ENCODE measurements around the gene TPRA1.
A peak's percentile ranks its signal among the peaks of the same experiment; 100 is the strongest.

TPRA1 gene

DNA sequence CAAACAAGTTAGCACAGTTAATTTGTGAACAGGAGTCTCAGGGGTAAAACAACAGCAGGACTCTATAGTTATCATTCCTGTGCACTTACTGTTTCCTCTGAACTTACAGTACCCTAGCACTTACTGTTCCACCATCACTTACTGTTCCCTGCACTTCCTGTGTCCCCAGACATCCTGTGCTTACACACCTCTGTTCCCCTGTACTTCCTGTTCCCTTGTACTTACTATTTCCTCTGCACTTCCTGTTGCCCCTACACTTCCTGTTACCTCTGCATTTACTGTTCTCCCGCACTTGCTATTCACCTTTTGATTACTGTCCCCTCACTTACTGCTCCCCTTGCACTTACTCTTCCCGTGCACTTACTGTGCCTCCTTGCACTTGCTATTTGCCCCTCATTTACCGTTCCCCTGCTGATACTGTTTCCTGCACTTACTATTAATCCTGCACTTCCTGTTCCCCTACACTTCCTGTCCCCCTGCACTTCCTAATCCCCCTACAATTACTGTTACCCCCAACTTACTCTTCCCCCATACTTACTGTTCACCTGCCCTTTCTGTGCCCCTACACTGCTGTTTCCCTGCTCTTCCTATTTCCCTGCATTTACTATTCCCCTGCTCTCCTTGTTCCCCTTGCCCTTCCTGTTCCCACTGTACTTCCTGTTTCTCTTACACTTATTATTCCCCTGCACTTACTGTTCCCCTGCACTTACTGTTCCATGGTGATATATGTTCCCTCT is 30.3 kb downstream of the TPRA1 start:
- DNase-seq (ENCODE audit: low read depth), result no peak

DNA sequence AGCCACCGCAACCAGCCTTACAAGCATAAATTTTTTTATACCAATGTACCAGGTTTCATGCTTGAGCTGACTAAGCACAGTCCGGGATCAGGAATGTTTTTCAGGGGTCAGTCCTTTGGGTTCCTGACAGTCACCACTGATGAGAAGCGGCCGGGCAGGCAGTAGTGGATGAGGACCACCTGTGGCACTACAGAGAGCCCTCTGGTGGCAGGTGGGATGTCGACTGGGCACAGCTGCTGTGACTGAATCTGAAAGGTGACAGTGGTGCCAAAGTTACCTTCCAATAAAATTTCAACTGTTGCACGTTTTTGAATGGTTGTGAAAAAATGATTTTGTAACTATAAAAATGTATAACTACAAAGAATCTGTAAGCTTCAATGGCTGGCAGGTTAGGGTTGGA is 34.0 kb downstream of the TPRA1 start:
- DNase-seq (ENCODE audit: low read depth), result no peak

DNA sequence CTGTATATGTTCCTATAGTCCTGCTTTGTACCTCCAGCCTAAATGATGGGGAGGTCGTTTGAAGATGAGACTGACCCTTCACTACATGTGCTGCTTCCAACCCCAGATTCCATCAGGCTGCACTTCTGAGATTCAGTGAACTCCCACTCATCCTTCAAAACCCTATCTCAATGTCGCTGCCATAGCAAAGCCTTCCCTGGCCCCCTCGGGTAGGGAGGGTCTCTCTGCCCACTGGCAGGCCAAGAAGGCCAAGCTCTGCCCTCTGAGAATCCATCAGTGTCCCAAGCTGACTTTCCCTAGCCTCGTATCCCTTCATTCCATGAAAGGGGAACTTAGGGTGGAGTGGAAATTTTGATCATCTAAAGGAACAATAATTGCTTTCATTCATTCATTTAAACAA is 35.4 kb downstream of the TPRA1 start:
- DNase-seq (ENCODE audit: low read depth), result no peak

DNA sequence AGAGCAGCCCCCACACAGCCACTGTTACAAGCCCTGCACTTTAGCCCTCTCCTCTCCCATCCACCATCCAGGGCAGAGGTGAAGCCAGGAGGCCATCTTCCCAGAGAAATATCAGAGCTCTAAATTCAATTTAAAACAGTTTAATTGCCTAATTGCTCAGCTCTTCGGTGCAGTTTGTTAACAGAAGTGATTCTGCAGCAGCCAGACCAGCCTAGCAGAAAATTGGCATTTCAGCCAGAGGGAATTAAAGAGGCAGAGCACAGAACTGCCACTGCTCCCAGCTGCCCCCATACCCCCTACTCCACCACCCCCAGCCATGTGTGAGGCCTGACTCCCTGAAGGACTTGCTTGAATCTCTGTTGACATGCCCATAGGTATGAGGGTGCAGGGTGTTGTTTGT is 38.5 kb downstream of the TPRA1 start:
- DNase-seq (ENCODE audit: low read depth), result no peak

DNA sequence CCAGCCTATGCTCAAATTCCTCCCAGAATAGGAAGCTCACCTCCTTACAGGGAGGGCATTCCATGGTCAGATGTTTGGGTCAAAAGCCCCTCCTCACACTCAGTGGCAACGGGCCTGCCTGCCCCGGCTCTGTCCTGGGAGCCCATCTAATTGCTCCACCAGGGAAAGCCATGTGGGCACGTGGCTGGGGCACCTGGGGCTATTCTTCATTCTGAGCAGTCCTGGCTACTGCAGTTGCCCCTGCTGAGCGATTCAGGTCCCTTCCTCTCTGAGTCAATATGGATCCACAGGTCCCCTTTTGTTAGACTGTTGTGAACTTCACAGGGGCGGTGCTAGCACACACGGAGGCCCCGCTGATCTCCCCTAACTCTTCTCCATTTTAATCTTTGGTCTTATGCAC is 39.4 kb downstream of the TPRA1 start:
- DNase-seq (ENCODE audit: low read depth), result no peak

DNA sequence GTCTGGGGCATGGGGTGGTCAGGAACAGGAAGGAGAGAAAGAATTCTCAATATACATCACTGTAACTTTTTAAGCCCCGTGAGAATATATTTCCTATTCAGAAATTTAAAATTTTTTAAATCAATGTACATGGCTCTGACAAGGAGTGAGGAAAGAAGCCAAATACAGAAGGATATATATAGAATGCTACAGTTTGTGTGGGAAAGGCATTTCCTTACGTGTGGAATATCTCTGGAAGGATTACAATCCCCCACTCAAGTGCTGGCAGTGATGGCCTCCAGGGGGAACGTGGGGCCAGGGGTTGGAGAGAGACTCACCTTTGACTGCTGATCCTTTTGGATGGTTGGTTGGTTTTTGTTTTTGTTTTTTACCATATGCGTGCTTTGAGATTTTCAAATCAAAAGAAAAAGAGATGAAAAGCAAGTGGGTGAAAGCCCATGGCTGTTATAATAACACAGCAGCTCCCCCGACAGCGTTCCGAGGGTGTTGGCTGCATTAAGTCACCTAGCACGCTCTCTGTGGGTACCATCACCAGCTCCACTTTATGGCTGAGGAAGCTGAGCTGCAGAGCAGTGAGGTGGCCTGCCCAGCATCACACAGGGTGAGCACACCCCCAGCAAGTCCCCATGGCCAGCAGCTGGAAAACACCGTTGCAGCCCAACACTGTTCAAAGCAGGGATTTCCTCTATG is 39.9 kb downstream of the TPRA1 start:
- DNase-seq (ENCODE audit: low read depth), result no peak

DNA sequence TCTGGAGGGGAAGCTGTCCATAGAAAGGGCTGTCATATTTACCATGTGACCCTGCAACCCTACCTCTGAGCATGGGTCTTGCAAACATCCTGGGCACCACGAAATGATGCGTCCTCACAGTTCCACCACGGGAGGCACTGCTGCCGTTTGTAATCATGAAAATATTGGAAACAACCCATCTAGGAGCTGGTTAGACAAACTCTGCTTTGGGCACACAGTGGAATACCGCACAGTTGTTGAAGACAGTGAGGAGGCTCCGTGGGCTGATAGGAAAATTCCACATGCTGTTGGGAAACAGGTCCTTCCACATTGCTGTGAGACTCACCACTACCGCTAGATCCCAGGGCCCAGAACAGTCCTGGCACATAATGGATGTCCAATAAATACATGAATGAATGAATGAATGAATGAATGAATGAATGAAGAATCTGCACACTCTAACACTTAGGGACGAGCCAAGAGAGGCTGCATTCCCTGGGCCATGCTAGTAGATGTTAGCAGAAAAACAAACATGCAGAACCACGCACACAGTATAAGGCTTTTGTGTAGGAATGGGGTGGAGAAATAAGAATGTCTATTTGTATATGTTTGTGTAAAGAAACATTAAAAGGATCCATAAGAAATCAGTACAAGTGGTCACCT is 40.6 kb downstream of the TPRA1 start:
- DNase-seq (ENCODE audit: low read depth), result no peak

DNA sequence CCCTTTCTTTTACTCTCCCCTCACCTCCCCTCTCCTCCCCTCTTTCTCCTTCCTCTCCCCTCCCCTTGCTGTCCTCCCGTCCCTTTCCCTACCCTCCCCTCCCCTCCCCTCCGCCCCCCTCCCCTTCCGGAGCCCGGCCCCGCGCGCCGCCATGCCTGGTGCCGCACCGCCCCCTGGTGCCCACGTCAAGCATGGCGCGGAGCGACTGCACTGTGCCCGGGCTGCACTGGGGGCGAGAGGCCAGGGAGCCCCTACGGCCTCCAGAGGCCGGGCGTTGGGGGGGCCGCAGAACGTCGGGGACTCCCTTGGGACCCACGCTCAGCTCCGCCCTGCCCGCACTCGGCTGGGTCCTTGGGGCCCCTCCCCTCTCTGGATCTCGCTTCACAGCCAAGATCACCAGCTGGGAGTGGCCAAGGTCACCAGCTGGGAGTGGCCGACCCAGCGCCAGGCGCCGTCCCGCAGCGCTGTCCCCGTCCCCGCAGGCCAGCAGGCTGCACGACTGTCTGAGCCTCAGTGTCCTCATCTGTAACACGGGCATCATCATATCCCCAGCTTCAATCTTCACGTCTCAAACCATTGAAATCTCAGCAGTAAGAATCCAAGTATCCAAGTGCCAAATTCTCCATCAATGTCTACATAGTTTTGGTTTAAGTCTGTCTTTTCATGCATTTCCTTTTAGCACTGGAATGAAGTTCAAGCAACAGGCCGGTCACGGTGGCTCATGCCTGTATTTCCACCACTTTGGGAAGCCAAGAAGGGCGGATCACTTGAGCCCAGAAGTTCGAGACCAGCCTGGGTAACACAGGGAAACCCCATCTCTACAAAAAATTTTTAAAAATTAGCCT is 42.5 kb downstream of the TPRA1 start:
- DNase-seq (ENCODE audit: low read depth), result peak; percentile 67

DNA sequence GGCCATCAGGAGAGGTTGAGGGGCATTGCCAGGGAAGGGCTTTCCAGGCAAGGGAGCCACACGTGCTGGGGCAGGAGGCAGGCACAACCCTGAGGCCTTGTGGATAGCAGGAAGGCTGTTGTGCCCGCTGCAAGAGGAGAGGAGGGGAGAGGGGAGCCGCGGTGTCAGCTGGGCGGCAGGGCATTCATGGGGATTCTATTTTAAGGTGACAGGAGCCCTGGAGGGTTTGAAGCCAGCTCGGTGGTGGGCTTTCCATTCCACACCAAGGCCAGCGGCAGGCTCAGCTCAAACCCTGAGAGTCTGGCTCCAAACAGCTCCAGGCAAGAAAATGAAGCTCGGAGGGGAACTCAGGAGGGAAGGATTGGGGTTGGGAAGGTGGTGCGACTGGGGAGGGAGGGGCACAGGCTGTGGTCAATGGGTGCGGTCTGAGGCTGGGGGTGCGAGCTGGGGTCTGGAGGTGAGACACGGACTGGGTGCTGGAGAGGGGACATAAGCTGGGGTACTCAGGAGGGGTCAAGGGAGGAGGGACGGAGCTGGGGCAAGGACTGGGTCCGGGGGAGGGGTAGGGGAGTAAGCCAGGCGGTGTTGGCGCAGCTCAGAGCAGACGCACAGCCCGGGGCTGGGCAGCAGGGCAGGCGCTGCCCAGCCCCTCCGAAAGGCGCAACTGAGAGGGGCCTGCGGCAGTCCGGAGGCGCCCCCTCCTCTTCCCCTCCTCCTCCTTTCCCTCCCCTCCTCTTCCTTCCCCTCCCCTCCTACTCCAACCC is 43.4 kb downstream of the TPRA1 start:
- no peak for DNase-seq (ENCODE audit: low read depth)

DNA sequence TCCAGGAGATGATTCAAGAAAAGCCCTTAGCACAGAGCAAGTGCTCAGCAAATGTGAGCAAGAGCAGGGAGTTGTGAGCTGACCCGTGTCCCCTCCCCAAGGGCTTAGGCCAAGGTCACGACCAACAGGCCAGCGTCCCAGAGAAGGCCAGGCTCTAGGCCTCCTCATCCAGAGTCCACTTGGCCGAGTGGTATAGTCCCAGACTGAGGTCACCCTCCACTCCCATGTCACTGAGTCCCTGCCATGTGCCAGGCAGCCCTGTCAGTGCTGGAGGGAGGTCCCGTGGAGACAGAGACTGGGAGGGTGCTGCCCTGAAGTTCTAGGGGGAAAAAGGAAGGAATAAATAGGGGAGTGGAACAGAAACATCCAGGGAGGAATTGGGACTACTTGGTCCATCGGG is 44.0 kb downstream of the TPRA1 start:
- no peak for DNase-seq (ENCODE audit: low read depth)

DNA sequence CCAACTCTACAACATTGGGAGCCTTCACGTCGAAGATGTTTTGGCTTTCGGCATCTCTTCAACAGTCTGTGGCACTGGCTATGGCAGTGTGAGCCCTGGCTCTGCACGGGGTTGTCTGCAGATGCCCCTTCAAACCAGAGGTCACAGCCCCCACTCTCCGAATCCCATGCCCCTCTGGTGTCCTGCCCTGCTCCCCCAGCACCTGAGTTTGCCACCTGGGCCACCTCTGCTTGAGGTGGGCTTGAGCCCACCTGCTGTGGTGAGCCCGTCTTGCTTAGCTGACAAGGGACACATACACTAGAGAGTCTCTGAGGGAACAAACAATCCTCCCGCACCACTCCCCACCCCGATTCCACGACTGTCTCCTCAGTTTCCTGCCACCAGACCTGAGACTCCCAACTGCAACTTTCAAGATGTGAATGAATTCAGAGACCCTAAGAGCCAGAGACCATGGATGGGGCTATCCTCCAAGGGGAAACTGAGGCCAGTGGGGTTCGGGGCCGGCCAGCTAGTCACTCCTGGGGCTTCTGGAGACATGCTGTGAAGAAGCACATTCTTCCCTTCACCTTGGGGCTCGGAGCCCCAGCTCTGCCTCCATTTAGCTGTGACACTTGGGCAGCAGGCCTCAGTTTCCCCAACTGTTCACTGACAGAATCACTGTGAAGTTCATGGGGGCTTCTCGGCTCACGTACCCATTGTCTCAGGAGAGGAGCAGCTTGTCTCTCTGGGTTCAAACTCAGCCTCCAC is 44.6 kb downstream of the TPRA1 start:
- DNase-seq (ENCODE audit: low read depth), result no peak

DNA sequence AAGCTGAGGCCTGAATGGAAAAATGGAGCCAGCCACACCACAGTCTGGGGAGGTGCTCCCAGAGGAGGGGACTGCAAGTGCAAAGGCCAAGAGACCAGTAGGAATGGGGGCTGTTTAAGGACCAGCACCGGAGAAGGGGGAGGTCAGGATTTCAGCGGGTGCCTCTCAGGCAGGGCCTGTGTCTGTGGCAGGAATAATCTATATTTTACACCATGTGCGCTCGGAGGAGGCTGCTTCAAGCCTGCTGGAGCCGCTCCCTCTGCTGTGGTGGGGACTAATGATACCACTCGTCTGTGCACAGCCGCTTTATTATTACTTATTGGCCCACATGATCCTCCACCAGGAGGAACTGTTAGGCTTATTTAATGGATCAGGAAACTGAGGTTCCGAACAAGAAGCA is 45.3 kb downstream of the TPRA1 start:
- no peak for DNase-seq (ENCODE audit: low read depth)

DNA sequence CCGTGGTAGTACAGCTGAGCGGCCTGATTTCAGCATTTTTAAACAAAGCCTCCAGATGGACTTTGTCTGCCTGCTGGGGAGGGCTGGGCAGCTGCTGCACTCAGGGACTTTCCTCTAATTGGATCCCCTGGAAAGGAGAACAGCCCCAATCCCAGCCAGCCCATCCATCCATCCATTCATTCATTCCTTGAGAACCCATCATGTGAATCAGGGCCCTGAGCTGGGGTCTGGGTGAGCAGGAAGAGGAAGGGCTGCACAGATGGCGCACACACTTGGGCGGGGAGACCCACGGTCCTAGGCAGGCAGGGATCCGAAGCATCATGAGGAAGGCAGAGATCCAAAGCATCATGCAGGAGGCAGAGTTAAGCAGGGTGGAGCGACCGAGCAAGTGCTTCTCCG is 45.7 kb downstream of the TPRA1 start:
- no peak for DNase-seq (ENCODE audit: low read depth)

DNA sequence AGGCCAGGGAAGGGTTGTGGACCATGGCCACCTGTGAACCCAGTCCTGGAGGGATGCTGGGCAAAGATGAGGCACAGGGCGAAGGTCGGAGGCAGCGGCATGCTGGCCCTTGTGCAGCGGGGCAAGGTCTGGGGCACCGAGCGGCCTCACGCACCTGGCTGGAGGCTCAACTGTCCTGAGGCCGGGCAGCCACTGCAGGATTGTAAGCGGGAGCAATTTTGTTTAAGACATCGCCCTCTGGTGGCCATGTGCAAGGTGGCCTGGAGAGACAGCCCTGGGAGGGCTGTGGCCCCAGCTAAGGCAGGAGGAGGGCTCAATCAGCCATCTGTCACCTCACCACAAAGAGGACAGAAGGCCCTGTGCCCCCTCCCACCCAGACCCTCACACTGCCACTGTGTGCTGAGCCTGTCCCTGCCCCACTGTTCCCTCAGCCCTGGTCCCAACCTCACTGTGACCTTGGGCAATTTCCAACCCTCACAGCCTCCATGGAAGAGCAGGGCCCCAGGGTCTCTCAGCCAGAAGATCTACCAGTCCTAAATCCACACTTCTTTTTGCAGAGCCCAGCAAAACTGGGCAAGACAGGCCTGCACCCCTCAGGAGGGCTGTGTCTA is 46.2 kb downstream of the TPRA1 start:
- DNase-seq (ENCODE audit: low read depth), result peak; percentile 38

DNA sequence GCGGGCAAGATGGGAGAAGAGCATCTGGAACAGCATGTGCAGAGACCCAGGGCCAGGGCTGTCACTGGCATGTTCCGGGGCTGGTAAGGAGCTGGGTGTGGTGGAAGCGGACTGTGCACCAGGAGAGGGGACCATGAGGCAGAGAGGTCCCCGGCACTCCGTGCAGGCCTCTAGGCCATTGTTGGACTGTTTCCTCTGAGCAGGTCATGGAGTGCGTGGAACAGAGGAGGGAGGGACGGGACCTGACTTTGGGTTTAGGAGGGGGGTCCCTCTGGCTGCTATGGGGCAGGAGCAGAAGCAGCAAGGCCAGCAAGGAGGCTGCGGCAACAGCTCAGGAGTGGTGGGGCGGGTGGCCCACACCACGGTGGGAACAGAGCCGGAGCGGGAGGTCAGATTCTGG is 47.1 kb downstream of the TPRA1 start:
- DNase-seq (ENCODE audit: low read depth), result no peak

DNA sequence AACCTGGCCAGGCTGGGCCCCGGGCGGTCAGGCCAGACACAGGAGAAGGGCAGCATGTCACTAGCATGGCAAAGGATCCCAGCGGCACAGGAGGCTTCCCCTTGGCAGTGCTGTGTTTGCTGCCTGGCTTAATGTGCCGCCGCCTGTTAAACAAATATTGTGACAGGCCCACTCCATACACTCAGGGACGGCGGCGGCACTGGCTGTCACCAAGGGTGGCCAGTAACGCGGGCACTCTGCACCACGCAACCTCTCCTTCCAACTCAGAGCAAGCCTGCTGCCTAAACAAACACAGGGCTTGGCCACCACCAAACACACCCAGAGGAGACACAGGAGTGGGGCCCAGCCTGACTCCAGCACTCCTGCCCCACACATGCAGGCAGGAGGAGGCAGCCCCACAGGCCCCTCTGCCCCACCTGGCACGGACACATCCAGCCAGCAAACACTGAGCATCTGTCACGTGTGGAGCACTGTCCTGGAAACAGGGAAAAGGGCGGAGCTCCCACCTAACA is 48.0 kb downstream of the TPRA1 start:
- no peak for DNase-seq (ENCODE audit: low read depth)

DNA sequence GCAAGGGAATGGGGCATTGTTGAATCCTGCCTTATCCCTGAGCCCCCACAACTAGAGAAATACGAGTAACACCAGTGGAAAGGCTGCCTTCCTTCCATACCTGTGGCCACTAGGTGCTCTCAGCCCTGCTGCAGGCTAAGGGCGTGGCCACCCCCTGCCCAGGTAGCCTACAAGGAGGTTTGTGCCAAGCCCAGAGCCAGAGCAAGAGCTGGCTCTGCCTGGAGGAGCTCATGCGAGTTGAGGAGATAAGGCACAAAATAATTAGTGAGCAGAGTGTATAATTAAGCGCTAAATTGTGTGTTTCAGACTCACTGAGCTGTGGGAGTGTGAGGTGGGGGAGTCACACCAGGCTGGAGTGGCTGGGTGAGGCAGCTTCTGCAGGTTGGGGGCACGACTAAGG is 49.2 kb downstream of the TPRA1 start:
- DNase-seq (ENCODE audit: low read depth), result no peak

DNA sequence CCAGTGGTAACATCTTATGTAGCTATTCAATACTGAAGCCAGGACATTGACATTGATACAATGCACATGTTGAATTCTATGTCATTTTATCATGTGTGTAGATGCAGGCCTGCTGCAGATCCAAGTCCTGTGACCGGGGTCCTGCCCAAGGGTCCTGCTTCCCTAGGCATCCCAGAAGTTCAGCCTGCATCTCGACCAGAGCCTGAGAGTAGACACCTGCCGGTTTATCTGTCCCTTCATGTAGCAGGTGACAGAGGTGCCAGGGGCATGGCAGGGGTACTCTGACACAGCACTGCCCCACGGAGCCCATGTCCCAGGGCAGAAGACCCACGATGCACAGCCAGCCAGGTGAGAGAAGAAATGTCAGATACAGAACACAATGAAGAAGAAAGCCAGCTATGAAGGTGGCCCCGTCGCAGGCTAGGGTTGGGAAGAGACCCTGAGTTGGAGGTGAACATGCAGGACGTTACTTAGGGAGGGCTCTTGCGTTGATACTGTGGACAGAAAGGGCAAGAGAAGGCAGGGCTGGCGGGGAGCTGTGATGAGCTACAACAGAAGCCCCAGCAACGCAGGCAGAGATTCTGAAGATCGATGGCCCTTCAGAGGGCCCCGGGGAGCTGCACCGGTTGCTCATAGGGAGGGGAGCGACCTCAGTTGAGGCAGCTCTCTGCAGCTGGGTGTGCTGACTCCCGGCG is 51.0 kb downstream of the TPRA1 start:
- no peak for DNase-seq (ENCODE audit: low read depth)

DNA sequence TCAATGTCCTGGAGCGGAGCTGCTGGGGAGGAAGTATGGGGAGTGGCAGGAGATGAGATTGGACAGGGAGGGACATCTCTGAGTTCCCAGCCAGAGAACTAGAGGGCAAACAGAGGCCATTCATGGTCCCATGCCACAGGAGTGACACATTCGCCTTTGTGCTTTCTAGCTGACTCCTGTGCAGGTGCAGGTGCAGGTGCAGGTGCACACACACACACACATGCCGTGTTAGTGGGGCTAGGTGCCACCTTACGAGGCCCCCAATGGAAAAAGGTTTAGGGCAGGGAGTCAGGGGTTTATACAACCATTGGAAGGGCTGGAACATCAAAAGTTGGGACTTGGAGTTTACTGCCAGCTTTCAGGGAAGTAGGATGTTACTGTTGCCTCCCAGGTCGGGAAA is 52.0 kb downstream of the TPRA1 start:
- no peak for DNase-seq (ENCODE audit: low read depth)
